HuH-7.5 (cell line): ENCODE measurements around the gene AP1S3.

Source experiments
- DNase-seq: peaks from one replicate; pipeline ENCODE4 v3.0.0; 2011; ENCODE audit warnings: low spot score

The AP1S3 gene

GRCh38 chr2:223760838-223761502 lies 76.4 kb downstream of the AP1S3 start:
- no peak for DNase-seq

DNA sequence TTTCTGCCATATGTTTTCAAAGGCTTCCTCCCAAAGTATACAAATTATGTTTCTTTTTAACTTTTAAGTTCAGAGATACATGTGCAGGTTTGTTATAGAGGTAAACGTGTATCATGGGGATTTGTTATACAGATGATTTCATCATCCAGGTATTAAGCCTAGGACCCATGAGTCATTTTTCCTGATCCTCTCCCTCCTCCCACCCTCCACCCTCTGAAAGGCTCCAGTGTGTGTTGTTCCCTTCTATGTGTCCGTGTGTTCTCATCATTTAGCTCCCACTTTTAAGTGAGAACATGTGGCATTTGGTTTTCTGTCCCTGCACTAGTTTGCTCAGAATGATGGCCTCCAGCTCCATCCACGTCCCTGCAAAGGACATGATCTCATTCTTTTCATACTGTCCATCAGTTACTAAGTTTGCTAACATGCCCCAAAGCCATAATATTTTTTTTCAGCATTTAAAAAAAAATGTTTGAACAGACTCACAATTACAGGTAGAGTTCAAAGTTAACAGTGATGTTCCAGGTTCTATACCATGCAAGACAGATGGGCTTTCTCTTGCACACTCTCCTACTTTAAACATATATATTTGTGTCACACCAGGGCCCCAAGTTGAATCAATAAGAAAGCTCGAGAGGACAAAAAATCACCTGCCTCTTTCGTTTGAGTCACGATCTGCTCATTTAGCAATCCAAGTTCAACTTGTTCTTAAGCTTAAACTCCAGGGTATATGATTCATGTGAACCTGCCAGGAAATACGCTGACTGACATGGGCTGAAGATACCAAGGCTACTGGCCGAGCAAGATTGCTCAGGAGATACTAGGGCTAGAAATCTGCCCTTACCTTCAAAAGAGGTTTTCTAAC lies 77.6 kb downstream of the AP1S3 start:
- no peak for DNase-seq

DNA sequence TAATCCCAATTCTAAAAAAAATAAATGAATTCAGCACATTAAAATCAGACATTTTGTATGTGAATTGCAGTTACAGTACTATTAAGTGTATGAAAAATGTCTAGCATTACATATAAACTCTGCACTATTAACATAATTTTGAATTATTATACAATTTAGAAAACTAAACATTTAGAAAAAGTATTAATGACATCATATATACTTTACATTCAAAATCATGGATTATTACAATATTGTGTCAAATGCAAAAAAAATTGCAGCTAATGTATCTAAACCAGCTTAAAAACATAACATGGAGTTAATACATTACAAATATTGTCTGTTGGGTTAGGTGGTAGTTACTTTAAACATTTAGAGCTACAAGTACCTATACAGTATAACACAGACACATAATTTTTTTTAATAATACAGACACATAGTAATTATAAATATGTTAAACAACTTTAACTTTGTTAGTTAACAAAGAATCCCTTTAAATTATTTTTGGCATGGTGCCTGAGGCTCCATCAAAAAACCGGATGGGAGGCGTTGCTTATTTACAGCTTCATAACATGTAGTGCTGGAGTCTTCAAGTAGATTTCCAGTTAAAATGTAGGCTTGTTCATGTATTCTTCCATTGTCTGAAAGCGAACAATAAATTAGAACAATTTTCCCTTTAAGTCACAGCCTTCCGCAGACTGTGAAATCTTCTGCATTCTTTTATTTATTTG lies 79.1 kb downstream of the AP1S3 start:
- DNase-seq: no peak

DNA sequence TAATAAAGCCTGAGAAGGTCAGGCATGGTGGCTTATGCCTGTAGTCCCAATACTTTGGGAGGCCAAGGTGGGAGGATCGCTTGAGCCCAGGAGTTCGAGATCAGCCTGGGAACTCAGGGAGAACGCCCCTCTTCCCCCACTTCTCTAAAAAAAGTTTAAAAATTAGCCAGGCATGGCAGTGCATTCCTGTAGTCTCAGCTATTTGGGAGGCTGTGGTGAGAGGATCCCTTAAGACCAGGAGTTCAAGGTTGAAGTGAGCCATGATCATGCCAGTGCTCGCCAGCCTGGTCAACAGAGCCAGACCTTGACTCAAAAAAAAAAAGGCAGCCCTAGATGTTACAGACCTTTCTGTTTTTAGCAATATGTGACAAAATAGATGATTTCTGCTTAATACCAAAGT lies 83.4 kb downstream of the AP1S3 start:
- no peak for DNase-seq

- DNase-seq: no peak
Observed at GRCh38 chr2:223751012-223751411, 86.4 kb downstream of the AP1S3 start.

GRCh38 chr2:223747392-223748042 lies 89.9 kb downstream of the AP1S3 start:
- DNase-seq: no peak

- DNase-seq: no peak
Observed at GRCh38 chr2:223746611-223747010, 90.8 kb downstream of the AP1S3 start.

DNA sequence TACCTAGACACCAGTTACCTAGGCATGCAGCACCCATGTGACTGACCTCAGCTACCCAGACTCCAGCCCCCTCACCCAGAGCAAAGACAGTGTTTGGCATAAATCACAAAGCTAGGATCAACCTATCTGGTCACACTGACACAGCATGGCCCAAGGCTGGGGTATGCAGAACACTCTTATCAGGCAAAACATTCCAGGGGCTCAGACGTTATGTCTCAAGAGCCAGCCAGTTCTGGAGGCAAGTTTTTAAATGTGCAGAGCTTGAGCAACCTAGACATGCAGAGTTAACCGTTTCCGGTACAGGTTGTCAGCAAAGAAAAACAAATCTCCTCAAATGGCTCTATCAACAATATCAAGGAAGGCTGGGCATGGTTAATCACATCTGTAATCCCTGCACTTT lies 92.8 kb downstream of the AP1S3 start:
- no peak for DNase-seq

DNA sequence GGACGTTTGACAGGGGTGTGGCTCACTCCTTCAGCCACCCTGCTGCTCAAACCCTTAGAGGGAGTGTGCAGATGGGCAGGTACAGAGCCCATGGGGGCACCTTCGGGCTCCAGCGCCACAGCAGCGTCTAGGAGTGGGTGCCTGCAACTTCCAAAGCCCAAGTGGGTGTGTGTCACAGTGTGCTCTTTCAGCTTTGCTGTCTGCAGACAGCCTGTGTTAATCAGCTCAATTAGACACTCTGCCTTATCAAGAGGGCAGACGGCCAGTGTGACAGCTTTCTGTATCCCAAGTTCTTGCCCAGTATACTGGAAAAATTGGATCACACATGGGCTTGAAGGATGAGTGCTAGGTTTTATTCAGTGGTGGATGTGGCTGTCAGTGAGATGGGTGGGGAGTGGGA lies 96.7 kb downstream of the AP1S3 start:
- no peak for DNase-seq

DNA sequence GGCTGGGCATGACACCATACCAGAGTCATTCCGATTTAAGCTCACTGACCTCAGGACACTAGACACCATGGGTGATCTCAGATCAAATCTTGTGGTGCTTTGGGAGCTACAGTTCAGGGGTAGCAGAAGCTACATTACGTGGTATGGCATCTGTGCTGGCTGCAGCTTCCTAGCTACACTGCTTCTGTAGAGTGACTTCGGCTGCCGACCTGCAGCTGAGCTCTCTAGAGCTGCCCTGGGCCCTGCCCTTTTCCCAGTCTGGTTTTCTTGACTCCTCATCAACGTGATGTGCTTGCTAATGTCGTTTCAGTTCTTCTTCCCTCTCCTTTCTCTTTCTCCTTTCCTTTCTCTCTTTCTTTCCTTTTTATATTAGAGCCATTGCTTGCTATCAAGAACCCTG lies 100.2 kb downstream of the AP1S3 start:
- DNase-seq: no peak

- no peak for DNase-seq
Observed at GRCh38 chr2:223736488-223736887, 100.9 kb downstream of the AP1S3 start.

GRCh38 chr2:223735659-223736244 lies 101.6 kb downstream of the AP1S3 start:
- DNase-seq: no peak

DNA sequence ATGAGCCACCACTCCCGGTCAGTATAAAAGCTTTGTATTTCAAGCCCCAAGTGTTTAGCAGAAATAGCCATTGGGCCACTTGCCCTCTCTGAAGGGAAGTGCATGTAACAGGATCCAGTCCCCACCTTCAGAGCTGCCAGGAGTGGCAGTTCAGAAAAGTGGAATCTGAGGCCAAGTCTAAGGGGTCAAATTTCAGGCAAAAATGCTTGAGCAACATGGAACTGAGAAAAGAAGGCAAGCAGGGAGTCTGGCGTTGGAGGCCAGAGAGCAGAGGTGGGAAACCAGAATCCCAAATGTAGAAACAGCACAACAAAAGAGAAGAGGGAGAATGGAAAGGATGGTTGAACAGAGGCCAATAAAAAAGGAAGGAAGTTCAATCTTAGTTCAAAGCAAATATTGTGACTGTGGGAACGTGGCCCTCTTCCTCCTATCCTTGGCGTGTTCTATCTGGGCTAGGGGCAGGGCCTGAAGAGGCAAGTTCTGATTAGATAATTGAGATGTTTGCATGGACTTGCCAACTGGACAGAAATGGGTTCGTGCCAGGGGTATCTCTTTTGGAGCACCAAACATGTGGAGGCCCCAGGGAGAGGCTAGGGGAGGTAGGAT lies 102.2 kb downstream of the AP1S3 start:
- DNase-seq: no peak

DNA sequence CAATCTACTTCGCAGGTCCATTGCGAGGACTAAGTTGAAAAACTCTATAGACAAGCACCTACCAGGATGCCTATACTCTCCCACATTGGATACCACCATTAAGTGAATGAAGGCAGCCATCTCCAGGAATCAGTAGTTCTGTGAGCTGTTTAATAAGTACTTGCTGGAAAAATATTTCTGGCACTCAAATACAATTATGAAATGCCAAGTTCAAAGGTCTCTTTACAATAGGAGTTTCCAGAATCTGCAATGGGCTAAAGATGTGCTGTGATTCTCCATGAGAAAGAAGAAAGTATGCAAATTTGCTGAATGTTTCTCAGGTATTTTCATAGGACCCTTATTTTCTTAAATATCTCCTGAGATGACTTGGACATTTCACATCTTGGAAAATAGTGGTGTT lies 103.0 kb downstream of the AP1S3 start:
- DNase-seq: no peak

DNA sequence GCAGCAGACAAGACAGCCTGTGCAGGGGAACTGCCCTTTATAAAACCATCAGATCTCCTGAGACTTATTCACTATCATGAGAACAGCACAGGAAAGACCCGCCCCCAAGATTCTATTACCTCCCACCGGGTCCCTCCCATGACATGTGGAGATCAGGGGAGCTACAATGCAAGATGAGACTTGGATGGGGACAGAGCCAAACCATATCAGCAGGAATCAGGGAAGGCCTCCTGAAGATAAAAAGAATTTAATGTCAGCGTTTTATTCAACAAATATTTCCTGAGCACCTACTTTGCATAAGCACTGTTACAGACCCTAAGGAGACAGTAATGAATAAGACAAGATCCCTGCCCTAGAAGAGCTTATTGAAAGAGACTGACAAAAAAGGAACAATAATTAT lies 105.0 kb downstream of the AP1S3 start:
- no peak for DNase-seq

DNA sequence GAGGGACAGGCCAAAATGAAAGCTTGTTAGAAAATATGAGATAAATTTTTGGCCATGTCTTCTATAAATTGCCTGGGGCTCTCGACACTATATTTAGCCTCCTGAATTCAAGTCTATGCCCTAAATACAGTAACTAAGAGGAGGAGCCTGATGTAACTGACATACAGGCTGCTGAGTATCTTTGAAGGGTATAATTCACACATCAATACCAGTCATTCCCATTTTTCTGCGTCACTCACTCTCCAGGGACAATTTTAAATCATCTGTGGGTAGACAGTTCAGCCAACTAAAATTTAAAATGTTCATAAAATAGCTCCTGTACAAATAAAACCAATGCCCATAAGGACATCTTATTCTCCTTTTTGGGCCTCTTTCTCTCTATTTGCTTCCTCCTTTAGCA lies 105.9 kb downstream of the AP1S3 start:
- DNase-seq: no peak

GRCh38 chr2:223729781-223730180 lies 107.6 kb downstream of the AP1S3 start:
- DNase-seq: no peak

DNA sequence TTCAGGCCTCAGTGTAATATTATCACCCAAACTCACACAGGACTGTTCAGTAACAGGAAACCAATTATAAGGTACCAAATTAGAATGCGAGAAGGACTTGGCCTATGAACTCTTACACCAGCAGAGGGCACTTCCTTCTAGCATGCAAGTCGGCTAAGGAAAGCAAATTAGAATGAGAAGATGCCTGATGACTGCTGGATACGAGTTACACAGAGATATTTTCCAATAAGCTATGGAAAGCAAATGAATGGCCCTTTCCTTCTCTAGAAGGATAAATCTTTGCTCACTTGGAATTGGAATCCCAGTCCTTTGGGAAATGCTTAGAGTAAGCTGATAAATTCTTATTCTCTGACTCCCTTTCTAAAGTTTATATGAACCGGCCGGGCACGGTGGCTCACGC lies 109.8 kb downstream of the AP1S3 start:
- peak; percentile 19 for DNase-seq

DNA sequence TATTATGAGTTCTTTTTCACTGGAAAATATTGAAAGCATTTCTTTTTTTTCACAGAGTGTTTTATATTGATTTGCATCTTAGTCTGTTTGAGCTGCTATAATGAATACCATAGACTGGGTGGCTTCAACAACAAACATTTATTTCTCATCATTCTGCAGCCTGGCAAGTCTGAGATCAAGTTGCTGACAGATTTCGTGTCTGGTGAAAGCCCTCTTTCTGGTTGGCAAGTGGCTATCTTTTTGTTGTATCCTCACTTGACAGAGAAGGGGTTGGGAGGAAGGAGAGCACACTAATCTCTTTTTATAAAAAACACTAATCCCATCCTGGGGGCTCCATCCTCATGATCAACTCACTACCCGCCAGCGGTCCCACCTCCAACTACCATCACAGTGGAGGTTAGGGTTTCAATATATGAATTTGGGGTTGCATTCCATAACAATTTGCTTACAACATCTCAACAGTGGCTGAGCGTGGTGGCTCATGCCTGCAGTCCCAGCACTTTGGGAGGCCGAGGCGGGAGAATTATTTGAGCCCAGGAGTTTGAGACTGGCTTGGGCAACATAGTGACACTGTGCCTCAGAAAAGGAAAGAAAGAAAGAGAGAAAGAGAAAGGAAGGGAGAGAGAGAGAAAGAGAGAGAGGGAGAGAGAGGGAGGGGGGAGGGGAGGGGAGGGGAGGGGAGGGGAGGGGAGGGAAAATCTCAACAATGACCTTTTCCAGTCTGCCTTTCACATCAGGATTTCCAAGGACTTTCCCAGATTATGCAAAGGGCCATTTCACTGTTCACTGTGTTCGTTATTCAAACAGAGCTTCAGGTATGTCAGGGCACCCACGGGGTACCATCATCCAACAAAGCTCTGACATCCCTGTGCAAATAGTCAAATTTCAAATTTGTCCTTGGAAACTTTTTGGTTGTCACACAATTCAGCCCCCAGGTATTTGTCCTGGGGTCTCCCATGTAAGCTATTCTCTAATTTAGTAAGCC lies 111.1 kb downstream of the AP1S3 start:
- no peak for DNase-seq

GRCh38 chr2:223725494-223725893 lies 111.9 kb downstream of the AP1S3 start:
- DNase-seq: peak; percentile 36
